Measurements from ENCODE around the gene RTF2. TPM values are rescaled to one million over a fixed set of nuclear protein-coding genes. Genes with fewer than 3 reads are reported as not detected.

The RTF2 gene
- total and polyA plus RNA-seq, 2 of the 13 experiments (the other 11 are each of a cell fraction or from before 2014, with no cell fraction given): 81.8 to 142 TPM

DNA sequence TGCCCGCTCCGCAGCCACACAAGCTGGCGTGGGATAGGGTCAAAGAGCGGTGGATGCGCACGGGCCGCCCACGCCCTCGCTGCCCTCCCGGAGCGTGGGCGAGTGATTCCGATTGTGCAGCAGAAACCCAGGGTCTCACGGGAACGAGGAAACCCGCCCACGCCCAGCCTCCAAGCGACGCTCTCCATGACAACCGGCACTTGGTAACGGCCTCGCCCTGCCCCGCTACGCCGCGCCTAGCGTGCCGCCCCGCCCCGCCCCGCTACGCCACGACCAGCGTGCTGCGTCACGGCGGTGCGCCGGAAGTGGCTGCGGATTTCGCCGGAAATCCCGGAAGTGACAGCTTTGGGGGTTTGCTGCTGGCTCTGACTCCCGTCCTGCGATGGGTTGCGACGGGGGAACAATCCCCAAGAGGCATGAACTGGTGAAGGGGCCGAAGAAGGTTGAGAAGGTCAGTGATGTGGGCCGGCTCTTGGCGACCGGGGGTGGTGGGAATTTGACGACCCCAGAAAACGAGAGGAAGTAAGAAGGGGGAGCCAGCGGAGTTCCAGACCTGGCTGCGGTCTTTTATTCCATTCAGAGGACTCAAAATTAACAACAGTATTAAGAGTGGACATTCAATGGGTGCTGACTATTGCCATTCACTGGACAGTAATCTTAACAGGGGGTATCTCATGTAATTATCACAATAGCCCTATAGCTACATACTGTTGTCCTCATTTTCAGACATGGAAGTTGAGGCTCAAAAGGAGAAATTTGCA, at the start of gene RTF2 (continued):
- no peak; the same call in 1 of the 2 replicates for TF ChIP-seq NCOR1 (IDR thresholded peaks at IDR 0.05; ENCODE audit: borderline replicate concordance, low read length)
- TF ChIP-seq ZNF605 (CRISPR knock-in tag; IDR thresholded peaks at IDR 0.05): peak; percentile 89; the same call in 1 of the 2 replicates
- TF ChIP-seq NRL (CRISPR knock-in tag; IDR thresholded peaks at IDR 0.05; ENCODE audit: borderline replicate concordance): peak; percentile 98
- TF ChIP-seq, protein P1, sequence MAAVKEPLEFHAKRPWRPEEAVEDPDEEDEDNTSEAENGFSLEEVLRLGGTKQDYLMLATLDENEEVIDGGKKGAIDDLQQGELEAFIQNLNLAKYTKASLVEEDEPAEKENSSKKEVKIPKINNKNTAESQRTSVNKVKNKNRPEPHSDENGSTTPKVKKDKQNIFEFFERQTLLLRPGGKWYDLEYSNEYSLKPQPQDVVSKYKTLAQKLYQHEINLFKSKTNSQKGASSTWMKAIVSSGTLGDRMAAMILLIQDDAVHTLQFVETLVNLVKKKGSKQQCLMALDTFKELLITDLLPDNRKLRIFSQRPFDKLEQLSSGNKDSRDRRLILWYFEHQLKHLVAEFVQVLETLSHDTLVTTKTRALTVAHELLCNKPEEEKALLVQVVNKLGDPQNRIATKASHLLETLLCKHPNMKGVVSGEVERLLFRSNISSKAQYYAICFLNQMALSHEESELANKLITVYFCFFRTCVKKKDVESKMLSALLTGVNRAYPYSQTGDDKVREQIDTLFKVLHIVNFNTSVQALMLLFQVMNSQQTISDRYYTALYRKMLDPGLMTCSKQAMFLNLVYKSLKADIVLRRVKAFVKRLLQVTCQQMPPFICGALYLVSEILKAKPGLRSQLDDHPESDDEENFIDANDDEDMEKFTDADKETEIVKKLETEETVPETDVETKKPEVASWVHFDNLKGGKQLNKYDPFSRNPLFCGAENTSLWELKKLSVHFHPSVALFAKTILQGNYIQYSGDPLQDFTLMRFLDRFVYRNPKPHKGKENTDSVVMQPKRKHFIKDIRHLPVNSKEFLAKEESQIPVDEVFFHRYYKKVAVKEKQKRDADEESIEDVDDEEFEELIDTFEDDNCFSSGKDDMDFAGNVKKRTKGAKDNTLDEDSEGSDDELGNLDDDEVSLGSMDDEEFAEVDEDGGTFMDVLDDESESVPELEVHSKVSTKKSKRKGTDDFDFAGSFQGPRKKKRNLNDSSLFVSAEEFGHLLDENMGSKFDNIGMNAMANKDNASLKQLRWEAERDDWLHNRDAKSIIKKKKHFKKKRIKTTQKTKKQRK (IDR thresholded peaks at IDR 0.05; ENCODE audit: low read length): no peak
- peak; percentile 22; the same call in 1 of the 2 replicates for TF ChIP-seq KLF11 (CRISPR knock-in tag; IDR thresholded peaks at IDR 0.05)
- TF ChIP-seq, protein P2, sequence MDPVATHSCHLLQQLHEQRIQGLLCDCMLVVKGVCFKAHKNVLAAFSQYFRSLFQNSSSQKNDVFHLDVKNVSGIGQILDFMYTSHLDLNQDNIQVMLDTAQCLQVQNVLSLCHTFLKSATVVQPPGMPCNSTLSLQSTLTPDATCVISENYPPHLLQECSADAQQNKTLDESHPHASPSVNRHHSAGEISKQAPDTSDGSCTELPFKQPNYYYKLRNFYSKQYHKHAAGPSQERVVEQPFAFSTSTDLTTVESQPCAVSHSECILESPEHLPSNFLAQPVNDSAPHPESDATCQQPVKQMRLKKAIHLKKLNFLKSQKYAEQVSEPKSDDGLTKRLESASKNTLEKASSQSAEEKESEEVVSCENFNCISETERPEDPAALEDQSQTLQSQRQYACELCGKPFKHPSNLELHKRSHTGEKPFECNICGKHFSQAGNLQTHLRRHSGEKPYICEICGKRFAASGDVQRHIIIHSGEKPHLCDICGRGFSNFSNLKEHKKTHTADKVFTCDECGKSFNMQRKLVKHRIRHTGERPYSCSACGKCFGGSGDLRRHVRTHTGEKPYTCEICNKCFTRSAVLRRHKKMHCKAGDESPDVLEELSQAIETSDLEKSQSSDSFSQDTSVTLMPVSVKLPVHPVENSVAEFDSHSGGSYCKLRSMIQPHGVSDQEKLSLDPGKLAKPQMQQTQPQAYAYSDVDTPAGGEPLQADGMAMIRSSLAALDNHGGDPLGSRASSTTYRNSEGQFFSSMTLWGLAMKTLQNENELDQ (CRISPR knock-in tag; IDR thresholded peaks at IDR 0.05; ENCODE audit: borderline replicate concordance): no peak; the same call in 1 of the 2 replicates
- TF ChIP-seq SRY (CRISPR knock-in tag; IDR thresholded peaks at IDR 0.05): 0 out of 2 replicates have a peak, but pooled peaks have one; percentile 47
- peak; percentile 95 for TF ChIP-seq ARNT2 (CRISPR knock-in tag; IDR thresholded peaks at IDR 0.05; ENCODE audit: low read depth)
- no peak for TF ChIP-seq JARID2 (CRISPR knock-in tag; IDR thresholded peaks at IDR 0.05; ENCODE audit: insufficient replicate concordance)
- TF ChIP-seq TCF7 (IDR thresholded peaks at IDR 0.05; ENCODE audit: low read depth): no peak
- peak; percentile 95; the same call in 1 of the 2 replicates for TF ChIP-seq RFXAP (CRISPR knock-in tag; IDR thresholded peaks at IDR 0.05; ENCODE audit: borderline replicate concordance)
- no peak for TF ChIP-seq NFIB (CRISPR knock-in tag; IDR thresholded peaks at IDR 0.05; ENCODE audit: borderline replicate concordance)
- TF ChIP-seq ISX (CRISPR knock-in tag; conservative IDR thresholded peaks at IDR 0.05): no peak
- TF ChIP-seq NFYC (CRISPR knock-in tag; IDR thresholded peaks at IDR 0.05): peak; percentile 69
- TF ChIP-seq MIXL1 (CRISPR knock-in tag; IDR thresholded peaks at IDR 0.05): peak; percentile 74
- TF ChIP-seq SMYD3 (CRISPR knock-in tag; IDR thresholded peaks at IDR 0.05): no peak
- TF ChIP-seq ZNF251 (CRISPR knock-in tag; IDR thresholded peaks at IDR 0.05): no peak
- peak; percentile 98 for TF ChIP-seq NFKB2 (CRISPR knock-in tag; IDR thresholded peaks at IDR 0.05; ENCODE audit: borderline replicate concordance)
